ENCODE results near the gene ZNF500. TPM values are rescaled to one million over a fixed set of nuclear protein-coding genes. Genes with fewer than 3 reads are reported as not detected.

ZNF500 gene
- total and polyA plus RNA-seq, 10 of the 15 experiments (the other 5 are each of a cell fraction or from before 2014, with no cell fraction given) = 0.99 to 13.1 (median 5.5) TPM

- TF ChIP-seq NKRF (conservative IDR thresholded peaks at IDR 0.05) (peak; percentile 99), RELB (IDR thresholded peaks at IDR 0.05; ENCODE audit: low read depth) (peak; percentile 41), MEF2B (IDR thresholded peaks at IDR 0.05; ENCODE audit: partially characterized antibody, poor library complexity, severe bottlenecking) (no peak), PKNOX1 (IDR thresholded peaks at IDR 0.05) (peak; percentile 96), IRF5 (IDR thresholded peaks at IDR 0.05; ENCODE audit: borderline replicate concordance) (no peak), ZNF622 (IDR thresholded peaks at IDR 0.05) (no peak), MXI1 (IDR thresholded peaks at IDR 0.05; ENCODE audit: low read depth, low read length) (peak; percentile 82), ZBTB40 (IDR thresholded peaks at IDR 0.05; ENCODE audit: borderline replicate concordance) (peak; percentile 85), E2F8 (IDR thresholded peaks at IDR 0.05; ENCODE audit: low read depth, partially characterized antibody) (no peak), SRF (IDR thresholded peaks at IDR 0.05; ENCODE audit: low read depth in 2 of 2, low read length in 2 of 2) (peak in 1 of 2 experiments; percentile 20; a peak in 1 of 4 replicates), MLLT1 (IDR thresholded peaks at IDR 0.05) (no peak), TBL1XR1 (IDR thresholded peaks at IDR 0.05; ENCODE audit: low read depth, low read length) (no peak), POU2F2 (IDR thresholded peaks at IDR 0.05; ENCODE audit: borderline replicate concordance, low read depth, low read length) (no peak)
These were observed 32.8 kb downstream of the ZNF500 start, which contains the start of the genes ANKS3 and DNAAF8 (continued) for GRCh38 chr16:4734063-4734729.
